ENCODE measurements around the gene TBCD.

DNA sequence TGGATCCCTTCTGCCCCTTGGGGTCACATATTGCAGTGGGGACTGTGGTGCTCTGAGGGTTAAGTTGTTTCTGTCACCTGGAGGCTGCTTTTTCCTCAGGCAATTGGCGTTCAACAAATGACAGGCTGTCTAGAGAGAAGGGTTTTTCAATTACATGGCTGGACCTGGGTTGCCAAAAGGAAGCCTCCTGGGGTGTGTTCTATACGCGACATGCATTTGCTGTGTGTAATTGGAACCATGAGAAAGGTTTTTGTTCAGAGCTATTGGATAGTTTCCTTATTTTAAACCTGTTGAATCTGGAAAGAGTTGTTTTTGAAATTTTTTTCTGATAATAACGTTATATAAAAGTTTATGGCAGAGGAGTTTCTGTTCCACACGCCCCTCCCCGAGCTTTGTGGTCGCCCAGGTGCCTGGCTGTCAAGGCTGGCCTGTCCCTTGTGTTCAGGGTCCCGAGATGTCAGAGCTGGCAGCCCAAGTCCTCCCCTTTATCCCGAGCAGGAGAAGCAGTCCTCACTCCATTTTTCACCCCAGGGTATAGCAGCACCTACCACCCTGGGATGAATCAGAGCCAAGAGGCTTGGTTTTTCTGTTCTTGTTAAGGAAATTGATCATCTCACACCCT, 114.0 kb downstream of the TBCD start:
- TF ChIP-seq EZH2 (IDR thresholded peaks at IDR 0.05; ENCODE audit: insufficient read depth, poor library complexity, severe bottlenecking) (no peak), EZH2phosphoT487 (IDR thresholded peaks at IDR 0.05; ENCODE audit: insufficient read depth, low read depth) (no peak)
